Vagina (tissue), 2 donors: ENCODE measurements around the gene CELF5. TPM values are rescaled to one million over a fixed set of nuclear protein-coding genes. Genes with fewer than 3 reads are reported as not detected.

Source experiments
- DNase-seq, 2 donors: peaks; one replicate each; pipeline ENCODE4 v3.0.0-alpha.2; 2017; ENCODE audit errors: extremely low spot score in 2 of 2
- H3K27ac ChIP-seq: fragments of 200-600 bp; sonication (generic); one replicate; pipeline ENCODE4 v1.5.1; 2019
- H3K27me3 ChIP-seq: fragments of 200-600 bp; sonication (generic); one replicate; pipeline ENCODE4 v1.5.1; 2019
- H3K36me3 ChIP-seq, 2 donors: fragments of 200-600 bp; sonication (generic); one replicate each; pipeline ENCODE4 v1.5.1; 2017 to 2019
- H3K4me1 ChIP-seq: fragments of 200-600 bp; sonication (generic); one replicate; pipeline ENCODE4 v1.5.1; 2019
- H3K4me3 ChIP-seq, 2 donors: fragments of 200-600 bp; sonication (generic); 1 replicate in 1 of 2; 2 replicates in 1 of 2; pipeline ENCODE4 v1.5.1; 2016 to 2019
- H3K9me3 ChIP-seq: fragments of 200-600 bp; sonication (generic); one replicate; pipeline ENCODE4 v1.5.1; 2019
- CTCF ChIP-seq, 3 experiments: fragments of 450-650 bp in 2 of 3; fragments of 200-600 bp in 1 of 3; sonication (generic) in 1 of 3; IDR thresholded peaks; one replicate each; pipeline ENCODE4 v1.5.1; 2017 to 2019; ENCODE audit warnings: antibody characterized with exemption in 3 of 3, mild to moderate bottlenecking in 2 of 3, moderate library complexity in 2 of 3
- POLR2A ChIP-seq, 2 donors: fragments of 450-650 bp; IDR thresholded peaks; one replicate each; pipeline ENCODE4 v1.6.1; 2017; ENCODE audit warnings: antibody characterized with exemption in 2 of 2, mild to moderate bottlenecking in 2 of 2, moderate library complexity in 2 of 2
- POLR2AphosphoS5 ChIP-seq, 2 donors: sonication (generic); formaldehyde crosslinking; IDR thresholded peaks; one replicate each; pipeline ENCODE4 v1.9.0; 2017; ENCODE audit warnings: antibody characterized with exemption in 2 of 2, mild to moderate bottlenecking in 2 of 2, low read depth in 1 of 2; ENCODE audit not compliant: insufficient read depth in 1 of 2
- intact Hi-C: fragments of 100-400 bp; cut with DNase I; formaldehyde crosslinking; loops from one replicate; pipeline ENCODE4 v1.15.1; 2023
- total RNA-seq: library from RNA; depleted of rRNA; stranded (reverse); fragments of >200 nt; gene quantifications from one replicate; pipeline ENCODE4 v1.2.3, GENCODE V29; 2016

CELF5 gene
- total RNA-seq, 1 donor from 2014 or later, result not detected

- Histone ChIP-seq H3K9me3 (no peaks in the 10 kb centered on the region), H3K36me3 (no peaks in the 10 kb centered on the region), H3K4me3 (no peak overlapping the region), H3K27me3 (no peaks in the 10 kb centered on the region), H3K4me1 (no peaks in the 10 kb centered on the region), H3K27ac (no peak overlapping the region)
- DNase-seq, result no peak
- TF ChIP-seq POLR2AphosphoS5 (IDR thresholded peaks at IDR 0.05; ENCODE audit: insufficient read depth in 1 of 2, low read depth in 1 of 2), result no peak
- no peak for TF ChIP-seq POLR2A (IDR thresholded peaks at IDR 0.05)
- no peak for TF ChIP-seq CTCF (IDR thresholded peaks at IDR 0.05)
- intact Hi-C loops, result no loop called here
Measured at GRCh38 chr19:3238066-3238561, 13.7 kb downstream of the CELF5 start.

- H3K4me3 ChIP-seq, result no peak overlapping the region
- no peak overlapping the region for H3K27ac ChIP-seq
- no peaks in the 10 kb centered on the region for H3K4me1 ChIP-seq
- no peaks in the 10 kb centered on the region for H3K9me3 ChIP-seq
- no peaks in the 10 kb centered on the region for H3K36me3 ChIP-seq
- TF ChIP-seq POLR2AphosphoS5 (IDR thresholded peaks at IDR 0.05; ENCODE audit: insufficient read depth in 1 of 2, low read depth in 1 of 2) (no peak), CTCF (IDR thresholded peaks at IDR 0.05) (no peak), POLR2A (IDR thresholded peaks at IDR 0.05) (no peak)
- DNase-seq, result no peak
- intact Hi-C loops, result no loop called here
- H3K27me3 ChIP-seq, result no peaks in the 10 kb centered on the region
Measured at GRCh38 chr19:3239367-3239766, 14.9 kb downstream of the CELF5 start.

- TF ChIP-seq POLR2AphosphoS5 (IDR thresholded peaks at IDR 0.05; ENCODE audit: insufficient read depth in 1 of 2, low read depth in 1 of 2), result no peak
- no peak for TF ChIP-seq POLR2A (IDR thresholded peaks at IDR 0.05)
- TF ChIP-seq CTCF (IDR thresholded peaks at IDR 0.05), result no peak
- Histone ChIP-seq H3K36me3 (no peaks in the 10 kb centered on the region), H3K27me3 (no peaks in the 10 kb centered on the region), H3K27ac (no peak overlapping the region), H3K4me3 (no peak overlapping the region), H3K4me1 (no peaks in the 10 kb centered on the region), H3K9me3 (no peaks in the 10 kb centered on the region)
- no peak for DNase-seq
- intact Hi-C loops, result no loop called here
Measured at GRCh38 chr19:3243819-3244700, 19.6 kb downstream of the CELF5 start.

GRCh38 chr19:3245050-3245449 is 20.6 kb downstream of the CELF5 start:
- TF ChIP-seq CTCF (IDR thresholded peaks at IDR 0.05) (no peak), POLR2A (IDR thresholded peaks at IDR 0.05) (no peak), POLR2AphosphoS5 (IDR thresholded peaks at IDR 0.05; ENCODE audit: insufficient read depth in 1 of 2, low read depth in 1 of 2) (no peak)
- H3K36me3 ChIP-seq, result no peaks in the 10 kb centered on the region
- H3K27ac ChIP-seq, result no peak overlapping the region
- H3K27me3 ChIP-seq, result no peaks in the 10 kb centered on the region
- no peaks in the 10 kb centered on the region for H3K4me1 ChIP-seq
- DNase-seq, result no peak
- intact Hi-C loops, result no loop called here
- no peaks in the 10 kb centered on the region for H3K9me3 ChIP-seq
- no peak overlapping the region for H3K4me3 ChIP-seq

GRCh38 chr19:3248728-3249326 is 24.4 kb downstream of the CELF5 start:
- Histone ChIP-seq H3K4me1 (no peaks in the 10 kb centered on the region), H3K27me3 (no peaks in the 10 kb centered on the region), H3K9me3 (no peaks in the 10 kb centered on the region), H3K36me3 (no peaks in the 10 kb centered on the region), H3K27ac (no peak overlapping the region), H3K4me3 (no peak overlapping the region)
- no peak for DNase-seq
- no peak for TF ChIP-seq CTCF (IDR thresholded peaks at IDR 0.05)
- TF ChIP-seq POLR2A (IDR thresholded peaks at IDR 0.05), result no peak
- TF ChIP-seq POLR2AphosphoS5 (IDR thresholded peaks at IDR 0.05; ENCODE audit: insufficient read depth in 1 of 2, low read depth in 1 of 2), result no peak
- intact Hi-C loops, result no loop called here
